ENCODE measurements around the gene CENPM.

GRCh38 chr22:41992496-41992895, 45.5 kb upstream of the CENPM start:
- TF ChIP-seq CTCF (IDR thresholded peaks at IDR 0.05; ENCODE audit: borderline replicate concordance, extremely low read depth, low read length, poor library complexity, severe bottlenecking) (no peak), EZH2 (IDR thresholded peaks at IDR 0.05; ENCODE audit: borderline replicate concordance, low read depth, low read length, severe bottlenecking) (no peak)
